WTC11 (cell line): ENCODE measurements around the gene PTCH1.

Source experiments
- CREB1 ChIP-seq: sonication (generic); formaldehyde crosslinking; IDR thresholded peaks from 2 replicates; pipeline ENCODE4 v1.8.0; 2023; ENCODE audit warnings: mild to moderate bottlenecking, missing genetic modification reagents
- CTCF ChIP-seq: fragments of 200-600 bp; IDR thresholded peaks from 2 replicates; pipeline ENCODE4 v1.8.0; 2022; ENCODE audit warnings: antibody characterized with exemption
- JAZF1 ChIP-seq: fragments of 250-450 bp; sonication (Bioruptor Pico); IDR thresholded peaks from 2 replicates; pipeline ENCODE4 v1.9.0; 2021; ENCODE audit warnings: moderate library complexity, mild to moderate bottlenecking, inconsistent platforms
- KAT7 ChIP-seq: sonication (generic); formaldehyde crosslinking; IDR thresholded peaks from 2 replicates; pipeline ENCODE4 v1.8.1; 2023; ENCODE audit warnings: missing genetic modification reagents, mild to moderate bottlenecking, borderline replicate concordance
- SMAD3 ChIP-seq: sonication (generic); formaldehyde crosslinking; IDR thresholded peaks from 2 replicates; pipeline ENCODE4 v1.8.0; 2022; ENCODE audit warnings: missing genetic modification reagents, mild to moderate bottlenecking, borderline replicate concordance
- SP1 ChIP-seq: sonication (generic); formaldehyde crosslinking; conservative IDR thresholded peaks from 2 replicates; pipeline ENCODE4 v1.8.1; 2022; ENCODE audit warnings: missing genetic modification reagents
- TF ChIP-seq, protein P1 (sequence below): sonication (generic); formaldehyde crosslinking; IDR thresholded peaks from 2 replicates; pipeline ENCODE4 v1.8.1; 2023; ENCODE audit warnings: mild to moderate bottlenecking, moderate library complexity, missing genetic modification reagents

DNA sequence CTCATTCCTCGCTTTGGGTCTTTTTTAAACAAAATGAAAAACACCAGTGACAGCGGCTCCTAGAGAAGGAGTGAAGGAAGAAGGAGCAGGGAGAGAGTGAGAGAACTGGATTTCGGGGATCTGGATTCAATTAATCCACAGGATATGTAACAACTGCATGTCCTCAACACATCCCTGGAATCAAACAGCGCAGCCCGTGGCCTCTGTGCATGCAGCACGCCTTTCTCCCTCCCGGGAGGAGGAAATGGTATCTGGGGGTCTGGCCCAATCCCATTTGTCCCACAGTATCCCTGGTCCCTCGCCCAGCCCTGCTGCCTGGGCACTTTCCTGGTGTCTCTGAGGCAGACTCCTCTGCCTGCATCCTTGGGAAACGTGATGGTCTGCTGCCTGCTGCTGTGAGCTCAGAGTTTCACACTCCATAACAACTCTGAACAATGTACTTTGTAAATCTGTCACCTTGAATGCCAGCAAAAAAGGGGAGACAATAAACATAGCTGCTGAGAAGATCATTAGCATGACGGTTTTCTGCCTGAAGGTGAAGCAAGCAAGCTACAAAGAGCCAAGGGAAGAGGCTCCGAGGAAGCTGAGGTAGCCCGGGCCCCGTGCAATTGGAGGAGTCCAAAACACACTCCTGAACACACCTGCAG is 56.1 kb downstream of the PTCH1 start:
- TF ChIP-seq CTCF (no peak), JAZF1 (CRISPR knock-in tag) (no peak), SMAD3 (CRISPR knock-in tag) (no peak), CREB1 (no peak), KAT7 (CRISPR knock-in tag) (no peak), SP1 (no peak)
- TF ChIP-seq, protein P1, sequence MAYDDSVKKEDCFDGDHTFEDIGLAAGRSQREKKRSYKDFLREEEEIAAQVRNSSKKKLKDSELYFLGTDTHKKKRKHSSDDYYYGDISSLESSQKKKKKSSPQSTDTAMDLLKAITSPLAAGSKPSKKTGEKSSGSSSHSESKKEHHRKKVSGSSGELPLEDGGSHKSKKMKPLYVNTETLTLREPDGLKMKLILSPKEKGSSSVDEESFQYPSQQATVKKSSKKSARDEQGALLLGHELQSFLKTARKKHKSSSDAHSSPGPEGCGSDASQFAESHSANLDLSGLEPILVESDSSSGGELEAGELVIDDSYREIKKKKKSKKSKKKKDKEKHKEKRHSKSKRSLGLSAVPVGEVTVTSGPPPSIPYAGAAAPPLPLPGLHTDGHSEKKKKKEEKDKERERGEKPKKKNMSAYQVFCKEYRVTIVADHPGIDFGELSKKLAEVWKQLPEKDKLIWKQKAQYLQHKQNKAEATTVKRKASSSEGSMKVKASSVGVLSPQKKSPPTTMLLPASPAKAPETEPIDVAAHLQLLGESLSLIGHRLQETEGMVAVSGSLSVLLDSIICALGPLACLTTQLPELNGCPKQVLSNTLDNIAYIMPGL (CRISPR knock-in tag): no peak
